ENCODE results near the gene DNLZ.

DNA sequence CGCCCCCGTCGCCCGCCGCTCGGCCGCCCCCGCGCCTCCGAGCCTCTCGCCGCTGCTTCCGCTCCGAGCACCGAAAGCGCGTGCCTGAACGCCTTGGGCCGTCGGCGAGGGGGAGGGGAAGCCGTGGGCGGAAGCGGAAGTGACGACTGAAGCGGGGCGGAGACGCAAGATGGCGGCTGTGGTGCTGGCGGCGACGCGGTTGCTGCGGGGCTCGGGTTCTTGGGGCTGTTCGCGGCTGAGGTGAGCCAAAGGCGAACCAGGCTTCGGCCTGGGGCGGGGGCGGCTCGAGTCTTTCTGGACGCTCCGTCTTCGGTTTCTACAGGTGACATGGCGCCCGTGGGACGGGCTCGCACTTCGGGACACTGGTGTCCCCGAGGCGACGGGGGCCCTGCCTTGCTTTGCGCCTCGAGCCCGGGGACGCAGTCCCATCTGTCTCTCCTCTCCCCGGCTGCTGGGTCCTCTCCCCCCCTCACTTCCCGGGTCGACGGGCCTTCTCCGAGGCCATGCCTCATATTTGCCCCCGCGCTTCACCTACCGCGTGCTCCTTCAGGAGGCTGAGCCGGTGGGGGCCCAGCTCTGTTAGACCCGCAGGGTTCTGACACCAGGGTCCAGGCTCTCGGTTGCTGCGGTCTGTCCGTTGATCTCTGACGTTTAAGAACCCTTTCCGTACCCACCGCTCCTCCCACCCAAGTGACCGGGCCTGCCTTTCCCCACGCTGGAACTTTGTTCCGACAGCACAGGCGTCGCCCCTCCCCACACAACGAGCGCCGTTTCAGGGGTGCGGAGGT is 47.1 kb upstream of the DNLZ start, which contains the start of the genes ENTR1 and PMPCA:
- TF ChIP-seq, protein P1, sequence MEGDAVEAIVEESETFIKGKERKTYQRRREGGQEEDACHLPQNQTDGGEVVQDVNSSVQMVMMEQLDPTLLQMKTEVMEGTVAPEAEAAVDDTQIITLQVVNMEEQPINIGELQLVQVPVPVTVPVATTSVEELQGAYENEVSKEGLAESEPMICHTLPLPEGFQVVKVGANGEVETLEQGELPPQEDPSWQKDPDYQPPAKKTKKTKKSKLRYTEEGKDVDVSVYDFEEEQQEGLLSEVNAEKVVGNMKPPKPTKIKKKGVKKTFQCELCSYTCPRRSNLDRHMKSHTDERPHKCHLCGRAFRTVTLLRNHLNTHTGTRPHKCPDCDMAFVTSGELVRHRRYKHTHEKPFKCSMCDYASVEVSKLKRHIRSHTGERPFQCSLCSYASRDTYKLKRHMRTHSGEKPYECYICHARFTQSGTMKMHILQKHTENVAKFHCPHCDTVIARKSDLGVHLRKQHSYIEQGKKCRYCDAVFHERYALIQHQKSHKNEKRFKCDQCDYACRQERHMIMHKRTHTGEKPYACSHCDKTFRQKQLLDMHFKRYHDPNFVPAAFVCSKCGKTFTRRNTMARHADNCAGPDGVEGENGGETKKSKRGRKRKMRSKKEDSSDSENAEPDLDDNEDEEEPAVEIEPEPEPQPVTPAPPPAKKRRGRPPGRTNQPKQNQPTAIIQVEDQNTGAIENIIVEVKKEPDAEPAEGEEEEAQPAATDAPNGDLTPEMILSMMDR (IDR thresholded peaks at IDR 0.05): no peak
- peak; percentile 91 for TF ChIP-seq POLR2A (IDR thresholded peaks at IDR 0.05)
